ENCODE data around the gene FGF8. TPM values are rescaled to one million over a fixed set of nuclear protein-coding genes. Genes with fewer than 3 reads are reported as not detected.

Gene FGF8
- total RNA-seq, 1 experiment from 2014 or later: not detected

DNA sequence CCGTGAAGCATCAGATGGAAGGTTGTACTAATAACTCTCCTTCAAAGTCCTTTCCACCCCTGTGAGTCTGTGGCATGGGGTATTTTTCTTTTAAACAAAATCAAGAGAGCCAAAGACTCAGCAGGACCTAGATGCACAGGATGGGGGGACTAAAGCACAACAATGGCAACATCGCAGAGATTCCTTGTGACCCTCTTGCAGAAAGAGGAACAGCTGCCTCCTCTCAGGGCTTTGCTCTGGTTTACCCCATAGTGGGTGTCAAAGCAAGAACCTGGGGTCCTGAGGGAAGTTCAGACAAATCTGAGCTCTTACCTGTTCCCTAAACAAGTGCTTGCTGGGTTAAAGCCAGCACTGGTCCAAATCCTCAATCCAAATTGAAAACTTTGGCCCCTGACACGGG is 39.2 kb downstream of the FGF8 start:
- H3K27ac ChIP-seq (ENCODE audit: low read length): no peak overlapping the region
- ChIA-PET CTCF (no interaction called here), POLR2A (ENCODE audit: unreplicated experiment) (no interaction called here)
- H3K4me2 ChIP-seq (ENCODE audit: low read length): no peak overlapping the region
- H3K4me3 ChIP-seq (ENCODE audit: low read length): no peak overlapping the region
- no peaks in the 10 kb centered on the region for H3F3A ChIP-seq (ENCODE audit: low read length, unreplicated experiment)
- H3K27me3 ChIP-seq (ENCODE audit: low read length): no peaks in the 10 kb centered on the region
- H3K36me3 ChIP-seq (ENCODE audit: low read depth, low read length): no peaks in the 10 kb centered on the region
- BruUV-seq (replicated peaks): no TSS peak
- H3K9me3 ChIP-seq (ENCODE audit: low read length): no peaks in the 10 kb centered on the region
- DNase-seq: no peak
- H3K9ac ChIP-seq (ENCODE audit: low read length): no peak overlapping the region
- H3K9me2 ChIP-seq (replicated peaks; ENCODE audit: low read length): no peaks in the 10 kb centered on the region
- H2AFZ ChIP-seq (ENCODE audit: low read length): no peak overlapping the region
- ATAC-seq: no peak
- no peaks in the 10 kb centered on the region for H3K79me2 ChIP-seq (ENCODE audit: low read length)
- intact Hi-C loops (cut with micrococcal nuclease): no loop called here
- no peaks in the 10 kb centered on the region; the same call in 1 of the 2 replicates for H3K4me1 ChIP-seq (ENCODE audit: insufficient read depth, low read length)
- TF ChIP-seq, protein P1, sequence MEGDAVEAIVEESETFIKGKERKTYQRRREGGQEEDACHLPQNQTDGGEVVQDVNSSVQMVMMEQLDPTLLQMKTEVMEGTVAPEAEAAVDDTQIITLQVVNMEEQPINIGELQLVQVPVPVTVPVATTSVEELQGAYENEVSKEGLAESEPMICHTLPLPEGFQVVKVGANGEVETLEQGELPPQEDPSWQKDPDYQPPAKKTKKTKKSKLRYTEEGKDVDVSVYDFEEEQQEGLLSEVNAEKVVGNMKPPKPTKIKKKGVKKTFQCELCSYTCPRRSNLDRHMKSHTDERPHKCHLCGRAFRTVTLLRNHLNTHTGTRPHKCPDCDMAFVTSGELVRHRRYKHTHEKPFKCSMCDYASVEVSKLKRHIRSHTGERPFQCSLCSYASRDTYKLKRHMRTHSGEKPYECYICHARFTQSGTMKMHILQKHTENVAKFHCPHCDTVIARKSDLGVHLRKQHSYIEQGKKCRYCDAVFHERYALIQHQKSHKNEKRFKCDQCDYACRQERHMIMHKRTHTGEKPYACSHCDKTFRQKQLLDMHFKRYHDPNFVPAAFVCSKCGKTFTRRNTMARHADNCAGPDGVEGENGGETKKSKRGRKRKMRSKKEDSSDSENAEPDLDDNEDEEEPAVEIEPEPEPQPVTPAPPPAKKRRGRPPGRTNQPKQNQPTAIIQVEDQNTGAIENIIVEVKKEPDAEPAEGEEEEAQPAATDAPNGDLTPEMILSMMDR (conservative IDR thresholded peaks at IDR 0.05; ENCODE audit: low read depth, low read length): no peak
- no peak for TF ChIP-seq EZH2 (IDR thresholded peaks at IDR 0.05; ENCODE audit: low read length, unreplicated experiment)
- no peak for TF ChIP-seq EZH2phosphoT487 (IDR thresholded peaks at IDR 0.05; ENCODE audit: borderline replicate concordance, low read length)
- no peaks in the 10 kb centered on the region for H4K20me1 ChIP-seq (ENCODE audit: low read length)

DNA sequence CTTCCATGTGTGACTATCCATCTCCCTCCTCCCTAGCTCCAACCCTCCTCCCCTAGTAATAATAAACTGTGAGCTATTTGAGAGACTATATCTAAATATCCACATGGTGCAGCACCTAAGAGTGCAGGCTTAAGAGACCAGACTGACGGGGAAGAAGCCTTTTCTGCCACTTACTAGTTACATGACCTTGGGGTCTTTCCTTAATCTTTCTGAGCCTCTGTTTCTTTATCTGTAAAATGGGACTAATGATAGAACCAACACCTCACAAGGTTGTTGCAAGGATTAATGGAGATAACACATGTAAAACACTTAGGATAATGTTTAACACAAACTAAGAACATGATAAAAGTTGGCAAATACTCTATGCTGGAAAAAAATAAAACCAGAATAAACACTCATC is 43.8 kb downstream of the FGF8 start:
- no peak overlapping the region for H3K4me3 ChIP-seq (ENCODE audit: low read length)
- no peaks in the 10 kb centered on the region; the same call in 1 of the 2 replicates for H3K4me1 ChIP-seq (ENCODE audit: insufficient read depth, low read length)
- no peak for TF ChIP-seq EZH2 (IDR thresholded peaks at IDR 0.05; ENCODE audit: low read length, unreplicated experiment)
- TF ChIP-seq EZH2phosphoT487 (IDR thresholded peaks at IDR 0.05; ENCODE audit: borderline replicate concordance, low read length): no peak
- TF ChIP-seq, protein P1 (conservative IDR thresholded peaks at IDR 0.05; ENCODE audit: low read depth, low read length): no peak
- H4K20me1 ChIP-seq (ENCODE audit: low read length): no peaks in the 10 kb centered on the region
- H3K79me2 ChIP-seq (ENCODE audit: low read length): no peaks in the 10 kb centered on the region
- H3K27me3 ChIP-seq (ENCODE audit: low read length): no peaks in the 10 kb centered on the region
- DNase-seq: no peak
- no peaks in the 10 kb centered on the region for H3F3A ChIP-seq (ENCODE audit: low read length, unreplicated experiment)
- H3K9me2 ChIP-seq (replicated peaks; ENCODE audit: low read length): no peaks in the 10 kb centered on the region
- H3K36me3 ChIP-seq (ENCODE audit: low read depth, low read length): no peaks in the 10 kb centered on the region
- H3K9ac ChIP-seq (ENCODE audit: low read length): no peak overlapping the region
- CTCF ChIA-PET: no interaction called here
- no peak overlapping the region for H3K27ac ChIP-seq (ENCODE audit: low read length)
- H3K9me3 ChIP-seq (ENCODE audit: low read length): no peaks in the 10 kb centered on the region
- H2AFZ ChIP-seq (ENCODE audit: low read length): no peak overlapping the region
- no peak overlapping the region for H3K4me2 ChIP-seq (ENCODE audit: low read length)
- intact Hi-C loops (cut with micrococcal nuclease): no loop called here
- no peak for ATAC-seq
- POLR2A ChIA-PET (ENCODE audit: unreplicated experiment): no interaction called here
- BruUV-seq (replicated peaks): no TSS peak

DNA sequence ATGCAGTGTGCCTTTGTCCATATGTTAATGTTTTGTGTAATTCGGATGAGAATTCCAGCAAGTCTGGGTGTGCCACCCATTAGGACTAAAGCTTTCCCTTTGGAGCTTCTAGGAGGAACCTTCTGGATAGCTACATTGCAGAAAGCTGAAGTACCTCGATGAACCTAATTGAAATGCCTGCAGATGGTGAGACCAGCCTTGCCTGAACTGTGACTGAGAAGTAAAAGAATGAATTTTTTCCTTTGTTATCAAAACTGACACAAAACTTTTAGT is 49.9 kb downstream of the FGF8 start:
- BruUV-seq (replicated peaks): no TSS peak
- no peaks in the 10 kb centered on the region for H3K27me3 ChIP-seq (ENCODE audit: low read length)
- H3K9ac ChIP-seq (ENCODE audit: low read length): no peak overlapping the region
- no peak for ATAC-seq
- TF ChIP-seq EZH2 (IDR thresholded peaks at IDR 0.05; ENCODE audit: low read length, unreplicated experiment): no peak
- TF ChIP-seq, protein P1 (conservative IDR thresholded peaks at IDR 0.05; ENCODE audit: low read depth, low read length): no peak
- TF ChIP-seq EZH2phosphoT487 (IDR thresholded peaks at IDR 0.05; ENCODE audit: borderline replicate concordance, low read length): no peak
- H3K79me2 ChIP-seq (ENCODE audit: low read length): no peaks in the 10 kb centered on the region
- H3K9me3 ChIP-seq (ENCODE audit: low read length): no peaks in the 10 kb centered on the region
- H3K4me1 ChIP-seq (ENCODE audit: insufficient read depth, low read length): no peaks in the 10 kb centered on the region
- intact Hi-C loops (cut with micrococcal nuclease): no loop called here
- no peaks in the 10 kb centered on the region for H4K20me1 ChIP-seq (ENCODE audit: low read length)
- H3K27ac ChIP-seq (ENCODE audit: low read length): no peak overlapping the region
- ChIA-PET POLR2A (ENCODE audit: unreplicated experiment) (no interaction called here), CTCF (no interaction called here)
- H3K9me2 ChIP-seq (replicated peaks; ENCODE audit: low read length): no peaks in the 10 kb centered on the region
- no peaks in the 10 kb centered on the region for H3F3A ChIP-seq (ENCODE audit: low read length, unreplicated experiment)
- no peak overlapping the region for H3K4me2 ChIP-seq (ENCODE audit: low read length)
- no peak overlapping the region for H3K4me3 ChIP-seq (ENCODE audit: low read length)
- DNase-seq: no peak
- H3K36me3 ChIP-seq (ENCODE audit: low read depth, low read length): no peaks in the 10 kb centered on the region
- H2AFZ ChIP-seq (ENCODE audit: low read length): no peak overlapping the region
